GM18867 (cell line): ENCODE measurements around the gene EDNRA.
"Not testable (repeated sequence)": the region's sequence is repeated elsewhere in the genome, so short reads cannot be mapped to it uniquely, and the experiment has no call there.

Experiments
- ATAC-seq: cut with Tn5 transposase; IDR thresholded peaks from one replicate; pipeline ENCODE4 v1.9.1; 2021; ENCODE audit warnings: mild to moderate bottlenecking, moderate library complexity; ENCODE audit not compliant: unreplicated experiment

EDNRA gene

DNA sequence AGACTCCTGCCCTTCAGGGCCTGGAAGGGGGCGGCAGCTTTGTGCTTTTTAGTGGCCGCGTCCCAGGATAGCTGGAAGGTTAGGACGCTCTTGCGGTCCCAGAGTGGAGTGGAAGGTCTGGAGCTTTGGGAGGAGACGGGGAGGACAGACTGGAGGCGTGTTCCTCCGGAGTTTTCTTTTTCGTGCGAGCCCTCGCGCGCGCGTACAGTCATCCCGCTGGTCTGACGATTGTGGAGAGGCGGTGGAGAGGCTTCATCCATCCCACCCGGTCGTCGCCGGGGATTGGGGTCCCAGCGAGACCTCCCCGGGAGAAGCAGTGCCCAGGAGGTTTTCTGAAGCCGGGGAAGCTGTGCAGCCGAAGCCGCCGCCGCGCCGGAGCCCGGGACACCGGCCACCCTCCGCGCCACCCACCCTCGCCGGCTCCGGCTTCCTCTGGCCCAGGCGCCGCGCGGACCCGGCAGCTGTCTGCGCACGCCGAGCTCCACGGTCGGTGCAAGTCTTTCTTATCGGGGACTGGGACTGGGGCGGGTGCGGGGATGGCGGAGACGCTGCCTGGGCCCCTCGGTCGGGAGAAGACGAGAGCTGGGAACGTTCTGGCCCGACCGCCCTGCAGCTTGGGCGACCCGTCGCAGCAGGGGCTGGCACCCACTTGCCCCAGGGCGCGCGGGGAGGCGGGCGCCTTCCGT is at the start of gene EDNRA:
TSS of gene EDNRA (plus strand) at position 207 of the 686 bp plus-strand sequence. CDS start 4,585 bp downstream, outside the sequence.
- ATAC-seq, result no peak

GRCh38 chr4:147434370-147434769 is 46.5 kb upstream of the EDNRA start:
- not testable (repeated sequence) for ATAC-seq

- no peak for ATAC-seq
Measured at GRCh38 chr4:147440442-147440841, 40.5 kb upstream of the EDNRA start.

DNA sequence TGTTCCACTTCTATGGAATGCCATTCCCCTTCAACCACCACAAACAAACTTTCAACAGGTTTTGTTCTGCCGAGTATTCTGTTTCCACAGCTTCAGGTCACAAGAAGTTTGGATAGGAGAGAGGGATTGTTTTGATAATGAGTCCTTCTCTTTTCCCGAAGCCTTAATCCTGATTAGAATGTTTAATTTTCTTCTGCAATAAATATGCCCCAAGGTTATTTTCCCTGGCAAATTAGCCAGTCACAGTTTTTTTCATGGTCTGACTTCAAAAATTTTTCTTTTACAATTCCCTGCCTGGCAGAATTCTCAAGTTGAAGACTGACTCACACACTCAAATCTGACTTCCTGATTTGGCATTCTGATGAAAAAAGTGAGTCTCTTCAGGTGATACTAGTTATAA is 33.1 kb upstream of the EDNRA start:
- no peak for ATAC-seq

DNA sequence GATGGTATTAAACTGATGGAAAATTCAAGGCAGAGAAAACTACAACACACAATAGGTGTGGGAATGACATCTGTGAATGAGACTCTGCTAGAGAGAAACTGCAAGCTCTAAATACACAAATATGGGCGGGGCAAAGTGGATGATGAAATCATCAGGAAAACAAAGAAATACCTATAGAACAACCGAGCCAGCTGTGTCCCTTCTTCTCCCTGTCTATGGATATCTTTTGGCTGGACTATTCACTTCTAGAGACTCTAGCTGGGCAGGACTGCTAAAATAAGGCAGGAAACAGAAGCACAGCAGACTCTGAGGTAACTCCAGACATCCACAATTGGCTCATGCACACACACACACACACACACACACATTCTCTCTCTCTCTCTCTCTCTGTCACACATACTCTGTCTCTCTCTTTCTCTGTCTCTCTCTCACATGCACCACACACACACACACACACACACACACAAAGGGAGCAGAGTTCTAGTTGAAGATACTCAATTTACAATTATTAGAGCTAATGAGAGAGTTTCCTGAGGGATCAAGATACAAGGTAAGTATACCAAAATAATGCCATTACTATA is 27.2 kb upstream of the EDNRA start:
- ATAC-seq, result no peak

DNA sequence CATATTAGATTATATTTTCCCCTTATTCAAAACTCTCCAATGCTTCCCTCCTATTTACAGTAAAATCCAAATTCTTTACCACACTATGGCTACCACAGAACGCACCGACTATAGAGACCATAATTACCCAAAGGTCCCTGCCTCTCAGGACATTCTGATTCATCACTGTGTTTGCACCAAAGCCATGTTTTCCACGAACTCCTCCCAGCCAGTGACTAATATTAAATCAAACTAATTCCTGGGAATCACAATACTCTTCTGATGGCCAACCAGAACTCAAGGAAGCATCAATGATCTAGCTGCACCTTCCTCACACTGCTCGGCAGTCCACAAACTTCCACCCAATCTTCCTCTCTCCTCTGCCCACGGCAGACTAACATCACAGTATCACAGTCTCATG is 24.2 kb upstream of the EDNRA start:
- ATAC-seq, result no peak

DNA sequence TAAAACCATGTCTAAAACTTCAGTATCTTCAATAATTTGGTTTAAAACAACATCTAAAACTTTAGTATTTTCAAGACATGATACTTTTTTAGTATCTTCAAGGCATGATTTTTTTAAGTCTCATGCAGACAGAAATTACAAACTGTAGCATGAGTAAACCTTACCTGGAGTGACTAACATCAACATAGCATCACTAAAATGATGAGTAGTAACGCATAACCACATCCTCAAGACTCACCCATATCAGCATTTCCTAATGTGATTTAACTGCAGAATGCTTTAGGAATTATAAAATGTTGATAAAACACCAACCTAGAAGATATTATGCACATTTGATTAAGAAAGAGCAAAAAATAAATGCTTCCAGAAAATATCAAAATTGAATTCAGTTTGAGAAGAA is 19.7 kb upstream of the EDNRA start:
- ATAC-seq, result no peak

DNA sequence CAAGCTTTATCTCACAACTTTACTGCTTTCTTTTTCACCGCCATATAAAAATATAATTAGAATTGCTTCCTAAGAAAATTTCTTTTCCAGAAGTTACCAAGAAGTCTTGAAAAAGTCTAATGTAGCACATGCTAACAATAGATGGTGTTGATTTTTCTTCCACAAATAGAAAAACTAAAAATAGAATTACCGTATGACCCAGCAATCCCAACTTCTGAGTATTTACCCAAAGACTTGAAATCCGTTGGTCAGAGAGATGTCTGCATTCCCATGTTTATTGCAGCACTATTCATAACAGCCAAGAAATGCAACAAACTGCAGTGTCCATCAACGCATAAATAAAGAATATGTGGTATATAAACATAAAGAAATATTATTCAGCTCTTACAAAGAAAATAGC is 17.8 kb upstream of the EDNRA start:
- ATAC-seq, result no peak

GRCh38 chr4:147465461-147465860 is 15.4 kb upstream of the EDNRA start:
- no peak for ATAC-seq

- peak; percentile 82 for ATAC-seq
Measured at GRCh38 chr4:147477439-147477838, 3.5 kb upstream of the EDNRA start.

- ATAC-seq, result no peak
Measured at GRCh38 chr4:147479376-147479775, 1.5 kb upstream of the EDNRA start.

- no peak for ATAC-seq
Measured at GRCh38 chr4:147479786-147480185, 1.1 kb upstream of the EDNRA start.

- ATAC-seq, result no peak
Measured at GRCh38 chr4:147480502-147480890, 401 bp upstream of the EDNRA start.

GRCh38 chr4:147481577-147482109 is 746 bp downstream of the EDNRA start:
- no peak for ATAC-seq

- ATAC-seq, result no peak
Measured at GRCh38 chr4:147482281-147482680, 1.4 kb downstream of the EDNRA start.

- no peak for ATAC-seq
Measured at GRCh38 chr4:147485167-147485566, 4.3 kb downstream of the EDNRA start.

- ATAC-seq, result no peak
Measured at GRCh38 chr4:147487616-147488015, 6.7 kb downstream of the EDNRA start.

DNA sequence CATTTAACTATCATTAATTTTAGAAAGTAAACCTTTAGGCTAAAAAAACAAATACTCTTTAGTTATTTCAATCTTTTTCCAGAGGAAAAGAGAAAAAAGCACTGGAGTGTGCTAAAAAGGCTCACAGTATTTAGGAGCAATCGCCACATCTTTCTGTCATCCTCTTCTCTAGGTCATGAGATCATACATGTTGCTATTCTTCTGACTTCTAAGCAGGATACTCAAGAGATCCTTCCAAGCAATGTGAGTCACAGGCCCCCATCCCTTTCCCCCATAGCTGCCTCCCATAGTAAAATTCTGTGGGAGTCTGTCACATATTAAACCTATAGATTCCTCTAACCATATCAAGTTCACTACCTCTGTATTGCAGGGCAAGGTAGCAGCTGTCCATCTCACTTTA is 7.7 kb downstream of the EDNRA start:
- ATAC-seq, result no peak

- no peak for ATAC-seq
Measured at GRCh38 chr4:147491086-147491485, 10.2 kb downstream of the EDNRA start.

DNA sequence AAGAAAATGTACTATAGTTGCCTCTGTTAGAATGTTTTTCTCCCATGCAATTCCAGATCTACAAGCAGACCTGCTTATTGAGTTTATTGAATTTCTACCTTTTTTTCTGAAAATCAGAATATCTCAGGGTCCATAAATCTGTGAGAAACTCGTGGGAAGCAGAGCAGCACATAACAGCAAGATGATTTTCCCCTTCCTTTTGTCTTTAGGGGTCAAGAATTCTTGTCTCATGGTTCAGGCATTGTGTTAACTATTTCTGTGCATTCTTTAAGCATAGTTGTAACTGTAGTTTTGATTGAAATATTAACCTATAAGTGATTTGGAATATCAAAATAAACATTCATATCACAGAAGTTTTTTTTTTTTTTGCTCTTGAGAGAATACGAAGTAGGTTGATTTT is 11.4 kb downstream of the EDNRA start:
- ATAC-seq, result no peak

DNA sequence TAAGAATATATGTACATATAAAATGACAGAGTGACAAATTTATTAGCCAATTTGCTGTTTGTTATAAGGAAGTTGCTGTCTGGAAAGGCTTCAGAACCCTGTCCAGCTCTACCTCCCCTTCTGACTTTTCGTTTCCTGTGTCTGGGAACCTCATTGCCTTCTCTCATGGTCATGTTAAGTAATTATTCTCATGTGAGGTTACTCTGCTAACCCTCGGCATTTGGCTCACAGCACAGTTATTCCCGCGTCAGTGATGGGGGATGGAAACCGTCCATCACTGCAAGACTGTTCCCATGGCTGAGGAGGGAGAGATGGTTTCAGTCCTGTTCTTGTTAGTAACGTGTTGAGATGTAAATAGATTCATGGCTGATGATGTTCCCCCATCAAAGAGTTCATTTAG is 11.9 kb downstream of the EDNRA start:
- no peak for ATAC-seq

DNA sequence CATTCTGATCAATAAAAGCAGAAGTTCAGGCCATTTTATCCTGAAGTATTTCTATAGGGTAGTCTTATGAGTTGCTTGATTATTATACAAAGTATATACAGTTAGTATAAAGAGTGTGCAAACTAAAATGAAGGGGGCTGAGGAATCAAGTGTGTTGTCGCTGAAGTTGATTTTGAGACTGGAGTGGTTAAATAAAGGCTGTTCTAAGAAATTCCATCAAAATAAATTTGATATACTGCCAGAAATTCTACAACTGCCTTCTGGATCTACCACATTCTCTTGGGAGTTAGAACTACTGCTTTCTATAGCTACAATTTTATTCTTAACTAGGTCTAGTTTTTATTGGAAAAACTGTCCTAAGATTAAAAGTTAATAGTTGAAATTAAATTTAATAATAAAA is 12.4 kb downstream of the EDNRA start:
- ATAC-seq, result no peak

GRCh38 chr4:147494301-147494700 is 13.4 kb downstream of the EDNRA start:
- no peak for ATAC-seq
